CD14-positive monocyte (primary cell): Measurements from ENCODE around the gene FCRL6. TPM values are rescaled to one million over a fixed set of nuclear protein-coding genes. Genes with fewer than 3 reads are reported as not detected.

Experiments used
- DNase-seq, 3 donors: peaks; one replicate each; pipeline ENCODE4 v3.0.0-alpha.2; 2011 to 2022
- H2AFZ ChIP-seq: 2 replicates; pipeline ENCODE4 v1.6.0; 2012; ENCODE audit warnings: mild to moderate bottlenecking, low read depth, low read length, inconsistent platforms; ENCODE audit not compliant: insufficient read depth, poor library complexity, severe bottlenecking
- H3K27ac ChIP-seq, 2 donors: 1 replicate in 1 of 2; 2 replicates in 1 of 2; pipeline ENCODE4 v1.5.1; 2012 to 2013; ENCODE audit warnings: low read length in 2 of 2, control low read depth in 1 of 2, inconsistent platforms in 1 of 2, low read depth in 1 of 2, mild to moderate bottlenecking in 1 of 2
- H3K27me3 ChIP-seq, 2 donors: one replicate each; pipeline versions ENCODE4 v1.6.0 to v1.6.1; 2011 to 2013; ENCODE audit warnings: low read length in 2 of 2; ENCODE audit not compliant: control insufficient read depth in 2 of 2, insufficient read depth in 2 of 2
- H3K36me3 ChIP-seq, 2 donors: replicated peaks in 1 of 2; 1 replicate in 1 of 2; 2 replicates in 1 of 2; pipeline versions ENCODE4 v1.5.1 to v1.6.1; 2012 to 2013; ENCODE audit warnings: low read length in 2 of 2, control low read depth in 1 of 2, inconsistent platforms in 1 of 2, mild to moderate bottlenecking in 1 of 2; ENCODE audit not compliant: insufficient read depth in 2 of 2, control insufficient read depth in 1 of 2
- H3K4me1 ChIP-seq, 2 donors: 1 replicate in 1 of 2; 2 replicates in 1 of 2; pipeline versions ENCODE4 v1.5.1 to v1.6.1; 2012 to 2013; ENCODE audit warnings: low read length in 2 of 2, control low read depth in 1 of 2, inconsistent platforms in 1 of 2, mild to moderate bottlenecking in 1 of 2, moderate library complexity in 1 of 2; ENCODE audit not compliant: insufficient read depth in 2 of 2, control insufficient read depth in 1 of 2
- H3K4me2 ChIP-seq: replicated peaks from 2 replicates; pipeline ENCODE3; 2012; ENCODE audit warnings: low read length, moderate library complexity, mild to moderate bottlenecking; ENCODE audit not compliant: poor library complexity, severe bottlenecking; ENCODE audit errors: extremely low read depth
- H3K4me3 ChIP-seq, 3 experiments: fragments of 200-600 bp in 1 of 3; sonication (generic) in 1 of 3; replicated peaks in 1 of 3; 1 replicate in 2 of 3; 2 replicates in 1 of 3; pipeline ENCODE4 v1.5.1; 2011 to 2013; ENCODE audit warnings: low read length in 3 of 3, mild to moderate bottlenecking in 3 of 3, control low read depth in 2 of 3, low read depth in 2 of 3, inconsistent platforms in 1 of 3, moderate library complexity in 1 of 3
- H3K79me2 ChIP-seq: 2 replicates; pipeline ENCODE4 v1.6.0; 2012; ENCODE audit warnings: mild to moderate bottlenecking, control low read depth, inconsistent platforms, low read length, moderate library complexity; ENCODE audit not compliant: insufficient read depth
- H3K9ac ChIP-seq: 2 replicates; pipeline ENCODE4 v1.6.0; 2017; ENCODE audit warnings: low read length, mild to moderate bottlenecking; ENCODE audit not compliant: insufficient read depth, poor library complexity, severe bottlenecking
- H3K9me3 ChIP-seq, 2 donors: replicated peaks in 1 of 2; 1 replicate in 1 of 2; 2 replicates in 1 of 2; pipeline versions ENCODE4 v1.5.1 to v1.6.1; 2012 to 2013; ENCODE audit warnings: low read length in 2 of 2, control low read depth in 1 of 2; ENCODE audit not compliant: control insufficient read depth in 1 of 2, insufficient read depth in 1 of 2
- H4K20me1 ChIP-seq: 2 replicates; pipeline ENCODE4 v1.6.0; 2012; ENCODE audit warnings: mild to moderate bottlenecking, low read length, control low read depth, moderate library complexity; ENCODE audit not compliant: insufficient read depth
- H3K27ac Mint-ChIP-seq, 7 donors: one replicate each; pipeline ENCODE4 v1.8.0; 2020; ENCODE audit warnings: mild to moderate bottlenecking in 7 of 7, mixed read lengths in 7 of 7, moderate library complexity in 6 of 7, inconsistent platforms in 2 of 7
- H3K27me3 Mint-ChIP-seq, 3 donors: one replicate each; pipeline ENCODE4 v1.8.0; 2021 to 2022; ENCODE audit warnings: low read depth in 3 of 3, mild to moderate bottlenecking in 3 of 3, mixed read lengths in 3 of 3, moderate library complexity in 3 of 3, inconsistent platforms in 1 of 3
- H3K36me3 Mint-ChIP-seq, 2 donors: one replicate each; pipeline ENCODE4 v1.8.0; 2020; ENCODE audit warnings: mixed read lengths in 2 of 2, inconsistent platforms in 1 of 2, mild to moderate bottlenecking in 1 of 2
- H3K4me1 Mint-ChIP-seq: one replicate; pipeline ENCODE4 v1.8.0; 2020; ENCODE audit warnings: mild to moderate bottlenecking, mixed read lengths
- H3K4me3 Mint-ChIP-seq, 2 donors: one replicate each; pipeline ENCODE4 v1.8.0; 2020; ENCODE audit warnings: mild to moderate bottlenecking in 2 of 2, mixed read lengths in 2 of 2, moderate library complexity in 1 of 2
- H3K9me3 Mint-ChIP-seq, 7 donors: one replicate each; pipeline ENCODE4 v1.8.0; 2020 to 2022; ENCODE audit warnings: mixed read lengths in 7 of 7, mild to moderate bottlenecking in 6 of 7, moderate library complexity in 6 of 7, inconsistent platforms in 2 of 7
- WGBS: methylation state at CpG from one replicate; pipeline ENCODE4 v1.1.5; 2013; ENCODE audit warnings: missing lambda C conversion rate; ENCODE audit not compliant: insufficient coverage; 5-methylcytosine and 5-hydroxymethylcytosine counted together
- intact Hi-C, 2 donors: fragments of 100-400 bp; cut with micrococcal nuclease; formaldehyde crosslinking; loops; one replicate each; pipeline versions ENCODE4 v1.15.0 to v1.15.1; 2023
- polyA plus RNA-seq, 3 donors: library from polyadenylated mRNA; depleted of rRNA in 1 of 3; unstranded in 2 of 3; stranded (reverse) in 1 of 3; fragments of 300-500 nt in 2 of 3; fragments of >200 nt in 1 of 3; fragmentation: Illumina TruSeq in 2 of 3; gene quantifications; 1 replicate in 2 of 3; 2 replicates in 1 of 3; pipeline ENCODE4 v1.2.3, GENCODE V29; 2012 to 2021
- TF ChIP-seq, protein P1 (sequence below): fragments of 200-600 bp; IDR thresholded peaks from one replicate; pipeline ENCODE4 v1.8.0; 2022; ENCODE audit warnings: antibody characterized with exemption, mild to moderate bottlenecking

FCRL6 gene
- polyA plus RNA-seq, 3 donors, result 0.15 to 0.36 (median 0.17) TPM

DNA sequence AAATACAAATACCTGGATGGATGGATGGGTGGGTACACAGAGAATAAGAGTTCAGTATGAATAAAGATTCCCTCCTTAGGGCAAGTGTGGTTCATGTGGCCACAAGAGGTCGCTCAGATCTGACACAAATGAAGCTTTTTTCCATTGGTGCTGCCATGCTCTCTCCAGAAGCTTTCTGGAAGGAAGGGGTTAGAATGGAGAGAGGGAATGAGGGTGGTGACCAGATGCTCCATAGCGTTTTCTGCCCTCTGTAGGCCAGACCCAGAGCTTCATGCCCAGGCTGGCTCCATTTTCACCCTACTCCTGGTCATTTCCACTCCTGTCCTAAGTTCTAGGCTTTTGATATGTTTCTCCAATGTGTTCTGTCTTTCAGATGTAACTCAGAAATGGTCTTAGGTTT is 3.3 kb upstream of the FCRL6 start:
- H3K79me2 ChIP-seq, result no peaks in the 10 kb centered on the region
- intact Hi-C loops, result loop anchor here (1.0 to 2.0 kb wide), 2 partner anchors 92 kb away; no protein-coding TSS in a partner anchor
- peaks cover 26 to 34% of the 10 kb centered on the region in 2 donors for H3K4me1 ChIP-seq
- Mint-ChIP-seq H3K27me3 (peaks cover 7 to 10% (median 10%) of the 10 kb centered on the region in 3 donors), H3K4me3 (no peak overlapping the region), H3K27ac (no peak overlapping the region), H3K4me1 (peaks cover 38% of the 10 kb centered on the region), H3K36me3 (no peaks in the 10 kb centered on the region), H3K9me3 (no peaks in the 10 kb centered on the region)
- H3K9me3 ChIP-seq, result no peaks in the 10 kb centered on the region
- no peaks in the 10 kb centered on the region for H3K36me3 ChIP-seq
- TF ChIP-seq, protein P1, sequence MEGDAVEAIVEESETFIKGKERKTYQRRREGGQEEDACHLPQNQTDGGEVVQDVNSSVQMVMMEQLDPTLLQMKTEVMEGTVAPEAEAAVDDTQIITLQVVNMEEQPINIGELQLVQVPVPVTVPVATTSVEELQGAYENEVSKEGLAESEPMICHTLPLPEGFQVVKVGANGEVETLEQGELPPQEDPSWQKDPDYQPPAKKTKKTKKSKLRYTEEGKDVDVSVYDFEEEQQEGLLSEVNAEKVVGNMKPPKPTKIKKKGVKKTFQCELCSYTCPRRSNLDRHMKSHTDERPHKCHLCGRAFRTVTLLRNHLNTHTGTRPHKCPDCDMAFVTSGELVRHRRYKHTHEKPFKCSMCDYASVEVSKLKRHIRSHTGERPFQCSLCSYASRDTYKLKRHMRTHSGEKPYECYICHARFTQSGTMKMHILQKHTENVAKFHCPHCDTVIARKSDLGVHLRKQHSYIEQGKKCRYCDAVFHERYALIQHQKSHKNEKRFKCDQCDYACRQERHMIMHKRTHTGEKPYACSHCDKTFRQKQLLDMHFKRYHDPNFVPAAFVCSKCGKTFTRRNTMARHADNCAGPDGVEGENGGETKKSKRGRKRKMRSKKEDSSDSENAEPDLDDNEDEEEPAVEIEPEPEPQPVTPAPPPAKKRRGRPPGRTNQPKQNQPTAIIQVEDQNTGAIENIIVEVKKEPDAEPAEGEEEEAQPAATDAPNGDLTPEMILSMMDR, result peak; percentile 84
- WGBS, result 0% methylated on average over 1 of the region's 2 CpGs
- no peak overlapping the region for H2AFZ ChIP-seq
- no peak overlapping the region for H3K9ac ChIP-seq
- H3K27ac ChIP-seq, result no peak overlapping the region
- H4K20me1 ChIP-seq, result no peaks in the 10 kb centered on the region
- DNase-seq, result peak; percentile 55 to 74 (median 73)
- no peak overlapping the region for H3K4me3 ChIP-seq
- peaks cover 0 to 6% of the 10 kb centered on the region in 2 donors for H3K27me3 ChIP-seq
- H3K4me2 ChIP-seq, result no peak overlapping the region

GRCh38 chr1:159799446-159799985 is 2.6 kb upstream of the FCRL6 start:
- no peak overlapping the region for H3K27ac Mint-ChIP-seq

More at GRCh38 chr1:159799446-159799985, 2.6 kb upstream of the FCRL6 start:
- TF ChIP-seq, protein P1, result no peak
- H3K27ac ChIP-seq, result no peak overlapping the region
- no peaks in the 10 kb centered on the region for H3K36me3 ChIP-seq
- H3K79me2 ChIP-seq, result no peaks in the 10 kb centered on the region
- intact Hi-C loops, result loop anchor here in 1 of 2 donors (2.0 kb wide), 1 partner anchor 91 kb away; no protein-coding TSS in a partner anchor
- H4K20me1 ChIP-seq, result no peaks in the 10 kb centered on the region
- no peak for DNase-seq
- Mint-ChIP-seq H3K36me3 (no peaks in the 10 kb centered on the region), H3K4me3 (no peak overlapping the region), H3K9me3 (no peaks in the 10 kb centered on the region), H3K27me3 (peaks cover 7 to 13% (median 10%) of the 10 kb centered on the region in 3 donors), H3K4me1 (peaks cover 40% of the 10 kb centered on the region)
- 94% methylated on average over 3 of the region's 4 CpGs for WGBS
- H3K27me3 ChIP-seq, result peaks cover 0 to 6% of the 10 kb centered on the region in 2 donors
- H3K4me3 ChIP-seq, result no peak overlapping the region
- no peak overlapping the region for H2AFZ ChIP-seq
- H3K4me1 ChIP-seq, result peaks cover 27 to 37% of the 10 kb centered on the region in 2 donors
- no peaks in the 10 kb centered on the region for H3K9me3 ChIP-seq
- H3K4me2 ChIP-seq, result no peak overlapping the region
- no peak overlapping the region for H3K9ac ChIP-seq
